GM12865 (cell line): ENCODE measurements around the gene LRTM2.

ENCODE experiments used
- DNase-seq: peaks from one replicate; pipeline ENCODE4 v3.0.0; 2010; ENCODE audit warnings: low read depth
- H3K4me3 ChIP-seq: 2 replicates; pipeline ENCODE4 v1.5.1; 2011; ENCODE audit warnings: mild to moderate bottlenecking, low read depth, low read length, control low read depth
- TF ChIP-seq, protein P1 (sequence below): IDR thresholded peaks from 2 replicates; pipeline ENCODE4 v1.5.1; 2011; ENCODE audit warnings: low read length, control low read depth, low read depth, inconsistent platforms; ENCODE audit not compliant: insufficient read depth; ENCODE audit errors: missing control alignments

The LRTM2 gene

DNA sequence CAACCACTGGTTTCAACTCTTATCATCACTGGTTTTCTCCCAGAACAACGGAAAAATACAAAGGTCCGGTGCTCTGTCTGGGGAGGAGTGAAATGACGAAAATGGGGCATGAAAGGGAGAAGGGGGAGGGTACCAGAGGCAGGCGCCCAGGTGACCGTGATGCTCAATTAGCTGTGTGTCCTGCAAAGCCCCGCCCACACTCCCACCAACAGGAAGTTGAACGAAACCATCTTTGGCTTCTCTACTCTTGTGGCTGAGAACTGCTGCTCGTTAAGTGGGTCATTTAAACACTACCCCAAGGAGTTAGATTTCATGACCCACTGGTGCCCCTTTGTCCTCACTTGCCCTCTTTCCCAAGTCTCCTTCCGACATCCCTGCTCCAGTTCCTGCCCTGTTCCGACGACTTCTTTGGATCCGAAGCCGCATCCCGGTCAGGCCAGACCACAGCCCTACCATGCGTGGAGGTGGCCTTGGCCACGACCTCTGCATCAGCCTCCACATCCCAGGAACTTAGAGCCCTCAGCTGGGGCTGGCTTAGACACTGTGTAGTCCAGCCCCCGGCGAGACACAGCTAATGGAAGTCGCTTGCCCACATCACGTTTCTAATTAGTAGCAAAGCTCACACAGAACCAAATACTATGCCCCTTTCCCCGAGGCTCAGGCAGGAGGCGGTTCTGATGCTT lies 11.4 kb upstream of the LRTM2 start:
- DNase-seq = peak; percentile 54
- TF ChIP-seq, protein P1, sequence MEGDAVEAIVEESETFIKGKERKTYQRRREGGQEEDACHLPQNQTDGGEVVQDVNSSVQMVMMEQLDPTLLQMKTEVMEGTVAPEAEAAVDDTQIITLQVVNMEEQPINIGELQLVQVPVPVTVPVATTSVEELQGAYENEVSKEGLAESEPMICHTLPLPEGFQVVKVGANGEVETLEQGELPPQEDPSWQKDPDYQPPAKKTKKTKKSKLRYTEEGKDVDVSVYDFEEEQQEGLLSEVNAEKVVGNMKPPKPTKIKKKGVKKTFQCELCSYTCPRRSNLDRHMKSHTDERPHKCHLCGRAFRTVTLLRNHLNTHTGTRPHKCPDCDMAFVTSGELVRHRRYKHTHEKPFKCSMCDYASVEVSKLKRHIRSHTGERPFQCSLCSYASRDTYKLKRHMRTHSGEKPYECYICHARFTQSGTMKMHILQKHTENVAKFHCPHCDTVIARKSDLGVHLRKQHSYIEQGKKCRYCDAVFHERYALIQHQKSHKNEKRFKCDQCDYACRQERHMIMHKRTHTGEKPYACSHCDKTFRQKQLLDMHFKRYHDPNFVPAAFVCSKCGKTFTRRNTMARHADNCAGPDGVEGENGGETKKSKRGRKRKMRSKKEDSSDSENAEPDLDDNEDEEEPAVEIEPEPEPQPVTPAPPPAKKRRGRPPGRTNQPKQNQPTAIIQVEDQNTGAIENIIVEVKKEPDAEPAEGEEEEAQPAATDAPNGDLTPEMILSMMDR = no peak
- H3K4me3 ChIP-seq = no peak overlapping the region

DNA sequence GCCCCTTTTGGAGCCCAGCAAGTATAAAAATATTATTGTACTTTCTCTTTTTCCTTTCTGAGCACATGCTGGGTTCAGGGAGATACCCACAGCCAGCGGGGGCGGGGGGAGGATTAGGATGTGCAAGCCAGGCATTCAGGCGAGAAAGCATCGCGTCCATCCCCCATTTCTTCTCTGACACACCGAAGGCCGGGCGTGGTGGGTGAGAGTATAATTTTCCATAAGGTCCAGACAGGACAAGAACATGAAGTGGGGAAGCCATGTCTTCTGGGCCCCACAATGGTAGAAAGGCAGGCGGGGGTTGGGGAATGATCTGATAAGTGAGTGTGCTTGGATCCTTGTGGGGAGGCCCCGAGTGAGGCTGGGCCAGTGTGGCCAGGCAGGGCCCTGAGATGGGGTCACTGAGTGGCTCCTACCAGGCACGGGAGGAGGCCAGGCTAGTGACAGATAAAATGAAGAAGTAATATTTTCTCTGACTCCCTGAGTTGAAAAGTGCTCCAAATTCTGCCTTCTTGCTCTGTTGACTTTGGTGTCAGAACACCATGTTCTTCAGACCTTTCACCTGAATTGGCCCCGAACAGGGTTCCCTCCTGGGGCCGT lies 10.7 kb upstream of the LRTM2 start:
- TF ChIP-seq, protein P1 = no peak
- no peak overlapping the region for H3K4me3 ChIP-seq
- DNase-seq = no peak

DNA sequence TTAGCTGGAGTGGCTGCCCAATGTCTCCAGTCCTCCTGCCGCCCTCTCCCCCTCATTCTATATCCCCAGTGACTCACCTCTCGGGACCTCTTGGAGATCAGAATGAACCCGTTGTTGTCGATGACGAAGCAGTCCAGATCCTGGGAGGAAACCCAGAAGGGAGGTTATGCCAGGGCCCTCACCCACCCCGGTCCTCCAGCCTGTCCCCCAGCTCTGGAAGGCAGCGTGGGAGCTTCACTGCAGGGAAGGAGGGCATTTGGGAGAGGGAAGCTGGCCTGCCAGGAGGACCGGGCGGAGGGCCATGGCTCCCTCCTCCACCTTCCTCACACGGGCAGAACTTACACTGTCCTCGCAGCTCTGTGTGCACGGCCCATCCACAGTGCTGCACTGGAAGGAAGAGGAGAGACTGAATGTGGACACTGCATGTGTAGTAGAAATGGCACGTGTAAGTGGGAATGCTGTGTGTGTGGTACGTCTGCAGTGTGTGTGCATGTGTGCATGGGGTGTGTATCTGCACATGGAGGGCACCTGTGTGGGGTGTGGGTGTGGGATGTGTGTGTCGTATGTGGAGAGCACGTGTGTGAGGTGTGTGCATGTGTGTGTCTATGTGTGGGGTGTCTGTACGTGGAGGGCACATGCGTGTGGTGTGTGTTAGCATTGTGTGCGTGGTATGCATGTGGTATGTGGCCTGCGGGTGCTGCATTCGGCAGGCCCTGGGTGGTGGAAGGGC lies 10.0 kb upstream of the LRTM2 start:
- TF ChIP-seq, protein P1 = no peak
- DNase-seq = no peak
- no peak overlapping the region for H3K4me3 ChIP-seq

DNA sequence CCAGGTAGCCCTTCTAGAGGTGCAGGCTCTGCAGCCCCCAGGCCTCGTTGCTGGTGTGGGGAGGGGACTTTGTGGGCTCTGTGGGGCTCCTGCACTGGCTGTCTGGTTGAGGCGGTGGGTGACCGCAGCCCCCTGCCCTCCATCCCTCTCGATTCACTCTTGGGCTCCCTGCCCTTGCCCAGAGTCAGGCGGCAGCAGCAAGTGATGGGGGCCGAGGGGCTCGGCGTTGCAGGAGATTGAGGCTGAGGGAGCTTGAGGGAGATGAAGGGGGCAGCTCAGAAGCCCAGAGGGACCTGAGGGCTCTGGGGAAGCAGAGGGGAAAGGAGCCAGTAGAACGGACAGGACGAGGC lies 9.5 kb upstream of the LRTM2 start:
- TF ChIP-seq, protein P1 = no peak

DNA sequence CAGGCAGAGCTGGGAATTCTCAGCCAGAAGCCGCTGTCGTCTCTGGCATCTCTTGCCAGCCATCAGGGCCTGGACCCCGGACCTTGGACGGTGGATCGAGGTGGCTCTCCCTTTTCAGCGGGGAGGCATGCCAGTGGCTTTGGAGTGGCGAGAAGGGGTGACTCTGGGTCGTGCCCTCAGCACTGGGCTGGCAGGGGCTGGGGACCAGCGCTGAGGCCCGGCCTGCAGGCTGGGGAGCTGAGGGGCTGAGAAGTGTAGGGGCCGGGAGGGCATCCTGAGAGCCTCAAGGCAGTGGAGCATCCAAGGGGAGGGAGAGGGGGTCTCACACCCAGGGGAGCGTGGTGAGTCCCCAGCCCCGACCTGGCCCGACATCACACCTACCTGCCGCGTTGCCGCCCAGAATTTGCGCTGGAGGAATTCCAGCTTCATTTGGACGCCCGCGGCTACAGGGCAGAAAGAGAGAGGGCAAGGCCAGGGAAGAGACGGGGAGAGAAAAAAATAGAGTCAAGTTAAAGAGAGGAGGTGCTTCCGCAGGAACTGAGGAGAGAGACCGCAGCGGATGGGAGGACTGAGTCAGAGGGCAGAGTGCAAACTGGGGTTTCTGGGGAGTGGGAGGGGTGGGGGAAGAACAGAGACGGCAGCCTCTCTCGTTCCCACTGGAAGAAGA lies 9.0 kb upstream of the LRTM2 start:
- no peak for DNase-seq
- no peak overlapping the region for H3K4me3 ChIP-seq
- TF ChIP-seq, protein P1 = no peak

More for the DNA sequence above, 9.5 kb upstream of the LRTM2 start:
- no peak for DNase-seq
- H3K4me3 ChIP-seq = no peak overlapping the region

DNA sequence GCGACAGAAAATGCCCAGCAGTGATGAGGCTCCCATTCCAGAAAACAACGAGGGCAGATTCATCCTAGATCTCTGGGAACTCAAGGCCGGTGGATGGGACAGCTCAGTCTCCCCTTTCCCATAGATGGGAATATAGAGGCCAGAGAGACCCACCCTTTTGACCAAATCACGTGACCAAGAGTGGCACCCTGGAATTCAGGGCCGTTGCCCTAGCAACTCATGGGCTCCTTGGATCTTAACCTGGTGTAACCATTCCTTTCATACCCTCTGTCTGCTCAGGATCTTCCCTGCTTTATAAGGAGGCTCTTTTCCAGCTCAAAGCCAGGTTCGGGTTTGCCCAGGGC lies 8.4 kb upstream of the LRTM2 start:
- TF ChIP-seq, protein P1 = no peak
- no peak for DNase-seq
- no peak overlapping the region for H3K4me3 ChIP-seq
